ENCODE results near the gene KSR2. TPM values are rescaled to one million over a fixed set of nuclear protein-coding genes. Genes with fewer than 3 reads are reported as not detected.

KSR2 gene
- total and polyA plus RNA-seq, 2 experiments from 2014 or later = under 0.01 to 0.02 TPM

DNA sequence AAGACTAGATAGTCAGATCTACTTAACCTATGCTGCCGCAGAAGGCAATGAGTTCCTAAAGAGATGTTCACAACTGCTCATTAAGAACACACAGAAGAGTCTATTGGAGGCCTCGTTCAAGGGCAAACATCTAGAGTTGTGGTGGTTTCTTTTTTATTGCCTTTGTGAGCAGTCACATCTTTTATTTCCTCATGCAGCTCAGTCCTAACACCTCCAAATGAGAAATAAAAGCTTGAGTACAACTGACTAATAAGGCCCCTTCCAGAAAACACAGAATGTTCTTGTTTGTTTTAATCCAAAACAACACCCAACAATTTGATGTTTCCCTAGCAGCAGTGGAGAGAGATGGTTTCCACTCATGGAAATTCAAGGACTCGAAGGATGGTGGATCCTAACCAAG lies 483.9 kb downstream of the KSR2 start:
- DNase-seq (ENCODE audit: low read depth in 1 of 2, low spot score in 1 of 2) = no peak
- Histone ChIP-seq H3K36me3 (no peaks in the 10 kb centered on the region), H3K9me3 (ENCODE audit: low read depth) (no peaks in the 10 kb centered on the region), H3K27me3 (no peaks in the 10 kb centered on the region), H3K4me3 (no peak overlapping the region), H3K27ac (no peak overlapping the region), H3K4me1 (ENCODE audit: low read depth) (no peaks in the 10 kb centered on the region)
- no peak for TF ChIP-seq CTCF (IDR thresholded peaks at IDR 0.05; ENCODE audit: low read depth, low read length)

GRCh38 chr12:117483501-117483900 lies 485.3 kb downstream of the KSR2 start:
- Histone ChIP-seq H3K4me1 (ENCODE audit: low read depth) (no peaks in the 10 kb centered on the region), H3K4me3 (no peak overlapping the region), H3K27ac (no peak overlapping the region), H3K36me3 (no peaks in the 10 kb centered on the region), H3K27me3 (no peaks in the 10 kb centered on the region), H3K9me3 (ENCODE audit: low read depth) (no peaks in the 10 kb centered on the region)
- no peak for TF ChIP-seq CTCF (IDR thresholded peaks at IDR 0.05; ENCODE audit: low read depth, low read length)
- no peak for DNase-seq (ENCODE audit: low read depth in 1 of 2, low spot score in 1 of 2)

- Histone ChIP-seq H3K9me3 (ENCODE audit: low read depth) (no peaks in the 10 kb centered on the region), H3K27me3 (no peaks in the 10 kb centered on the region), H3K4me1 (ENCODE audit: low read depth) (no peaks in the 10 kb centered on the region), H3K27ac (no peak overlapping the region), H3K4me3 (no peak overlapping the region), H3K36me3 (no peaks in the 10 kb centered on the region)
- no peak for TF ChIP-seq CTCF (IDR thresholded peaks at IDR 0.05; ENCODE audit: low read depth, low read length)
- no peak for DNase-seq (ENCODE audit: low read depth in 1 of 2, low spot score in 1 of 2)
These were observed 487.3 kb downstream of the KSR2 start for GRCh38 chr12:117481470-117481869.

DNA sequence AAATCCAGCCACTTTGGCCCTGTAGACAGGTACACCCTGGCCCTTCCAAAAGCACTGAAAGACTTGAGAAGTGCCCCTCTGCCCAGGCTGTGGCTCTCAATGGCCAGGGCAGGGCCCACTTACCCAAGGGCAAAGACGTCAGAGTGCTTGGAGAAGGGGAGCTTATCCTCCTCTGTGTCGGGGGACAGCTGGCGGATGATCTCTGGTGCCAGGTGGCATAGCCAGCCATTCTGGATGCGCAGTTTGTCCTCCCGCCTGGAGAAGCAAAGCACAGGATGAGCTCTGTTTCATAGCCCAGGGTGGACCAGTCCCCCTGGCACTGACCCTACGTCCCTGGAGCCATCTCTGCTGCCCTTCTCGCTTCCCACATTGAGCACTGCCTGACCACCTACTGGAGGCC lies 492.4 kb downstream of the KSR2 start:
- H3K4me3 ChIP-seq = no peak overlapping the region
- H3K27me3 ChIP-seq = no peaks in the 10 kb centered on the region
- H3K9me3 ChIP-seq (ENCODE audit: low read depth) = no peaks in the 10 kb centered on the region
- no peaks in the 10 kb centered on the region for H3K36me3 ChIP-seq
- TF ChIP-seq CTCF (IDR thresholded peaks at IDR 0.05; ENCODE audit: low read depth, low read length) = no peak
- no peaks in the 10 kb centered on the region for H3K4me1 ChIP-seq (ENCODE audit: low read depth)
- no peak for DNase-seq (ENCODE audit: low read depth in 1 of 2, low spot score in 1 of 2)
- no peak overlapping the region for H3K27ac ChIP-seq

DNA sequence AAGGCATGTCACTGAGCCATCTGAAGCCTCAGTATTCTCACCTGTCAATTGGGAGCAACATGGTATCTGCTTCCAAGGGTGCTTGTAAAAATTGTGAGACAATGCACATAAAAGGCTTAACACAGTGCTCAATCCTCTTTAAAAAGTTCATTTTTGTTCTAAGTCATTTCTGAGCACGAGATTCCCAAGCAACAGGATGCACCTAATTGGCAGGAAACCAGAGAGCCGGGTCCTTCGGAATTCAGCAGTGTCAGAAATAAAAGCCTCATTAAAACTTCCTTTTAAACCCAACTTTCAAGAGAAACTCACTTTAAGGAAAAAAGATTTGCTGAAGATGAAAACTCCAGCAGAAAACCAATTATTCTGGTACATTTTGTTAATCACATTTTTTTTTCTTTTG lies 494.9 kb downstream of the KSR2 start:
- no peak for TF ChIP-seq CTCF (IDR thresholded peaks at IDR 0.05; ENCODE audit: low read depth, low read length)
- Histone ChIP-seq H3K27me3 (no peaks in the 10 kb centered on the region), H3K9me3 (ENCODE audit: low read depth) (no peaks in the 10 kb centered on the region), H3K4me3 (no peak overlapping the region), H3K36me3 (no peaks in the 10 kb centered on the region), H3K27ac (no peak overlapping the region), H3K4me1 (ENCODE audit: low read depth) (no peaks in the 10 kb centered on the region)
- DNase-seq (ENCODE audit: low read depth in 1 of 2, low spot score in 1 of 2) = no peak

DNA sequence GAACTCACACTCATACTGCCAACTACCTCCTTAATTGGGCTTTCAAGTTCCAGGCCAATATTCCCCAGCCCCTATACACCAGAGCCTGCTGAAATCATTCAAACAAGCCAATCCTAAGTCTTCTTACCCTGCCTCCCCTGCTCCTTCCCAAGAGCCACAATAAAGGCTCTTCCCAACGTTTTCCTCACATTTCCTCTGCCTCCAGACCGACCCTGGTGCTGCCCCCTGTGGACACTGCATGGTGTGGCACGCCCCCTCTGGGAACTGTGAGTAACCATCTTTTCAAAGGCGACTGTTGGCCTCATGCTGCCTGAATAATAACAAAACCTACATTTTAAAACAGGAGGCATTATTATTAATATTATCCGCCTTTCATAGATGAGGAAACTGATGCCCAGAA lies 495.8 kb downstream of the KSR2 start:
- no peak overlapping the region for H3K4me3 ChIP-seq
- no peak overlapping the region for H3K27ac ChIP-seq
- H3K36me3 ChIP-seq = no peaks in the 10 kb centered on the region
- H3K27me3 ChIP-seq = no peaks in the 10 kb centered on the region
- no peak for TF ChIP-seq CTCF (IDR thresholded peaks at IDR 0.05; ENCODE audit: low read depth, low read length)
- no peaks in the 10 kb centered on the region for H3K4me1 ChIP-seq (ENCODE audit: low read depth)
- no peaks in the 10 kb centered on the region for H3K9me3 ChIP-seq (ENCODE audit: low read depth)
- peak in 1 of 2 donors; percentile 48 for DNase-seq (ENCODE audit: low read depth in 1 of 2, low spot score in 1 of 2)
